Measurements from ENCODE around the gene SAMD4B. TPM values are rescaled to one million over a fixed set of nuclear protein-coding genes. Genes with fewer than 3 reads are reported as not detected.

Gene SAMD4B
- total and polyA plus RNA-seq, 9 of the 15 experiments (the other 6 are each of a cell fraction or from before 2014, with no cell fraction given), result 3.4 to 90.5 (median 38.0) TPM

- TF ChIP-seq, protein P1, sequence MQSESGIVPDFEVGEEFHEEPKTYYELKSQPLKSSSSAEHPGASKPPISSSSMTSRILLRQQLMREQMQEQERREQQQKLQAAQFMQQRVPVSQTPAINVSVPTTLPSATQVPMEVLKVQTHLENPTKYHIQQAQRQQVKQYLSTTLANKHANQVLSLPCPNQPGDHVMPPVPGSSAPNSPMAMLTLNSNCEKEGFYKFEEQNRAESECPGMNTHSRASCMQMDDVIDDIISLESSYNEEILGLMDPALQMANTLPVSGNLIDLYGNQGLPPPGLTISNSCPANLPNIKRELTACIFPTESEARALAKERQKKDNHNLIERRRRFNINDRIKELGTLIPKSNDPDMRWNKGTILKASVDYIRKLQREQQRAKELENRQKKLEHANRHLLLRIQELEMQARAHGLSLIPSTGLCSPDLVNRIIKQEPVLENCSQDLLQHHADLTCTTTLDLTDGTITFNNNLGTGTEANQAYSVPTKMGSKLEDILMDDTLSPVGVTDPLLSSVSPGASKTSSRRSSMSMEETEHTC (IDR thresholded peaks at IDR 0.05), result 0 out of 2 replicates have a peak, but pooled peaks have one; percentile 31
- TF ChIP-seq FOXP4 (CRISPR knock-in tag; IDR thresholded peaks at IDR 0.05; ENCODE audit: borderline replicate concordance), result no peak; the same call in 1 of the 2 replicates
Observed at GRCh38 chr19:39406656-39407409, 64.6 kb downstream of the SAMD4B start, which contains the start of gene ZFP36 (continued).

DNA sequence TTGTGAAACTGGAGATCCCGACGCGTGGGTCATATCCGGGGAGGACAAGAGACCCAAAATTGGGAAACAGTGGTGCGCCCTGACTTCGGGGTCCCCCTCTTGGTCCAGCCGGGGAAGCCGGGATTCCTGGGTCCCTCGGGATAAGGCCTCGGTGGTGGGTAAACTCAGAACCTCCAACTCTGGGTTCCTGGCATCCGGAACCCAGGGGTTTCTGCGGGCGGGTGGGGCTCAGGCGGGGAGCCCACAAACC lies 65.1 kb downstream of the SAMD4B start:
- H4K20me1 ChIP-seq (replicated peaks; ENCODE audit: control insufficient read depth, insufficient read depth, low read length), result peaks cover 4% of the 10 kb centered on the region; the same call in 1 of the 2 replicates
- CTCF ChIA-PET (ENCODE audit: low intra/inter-chr PET ratio), result no interaction called here
- peaks cover 58 to 77% of the 10 kb centered on the region in 2 experiments for H3K4me1 ChIP-seq (replicated peaks in 1 of 2; ENCODE audit: control insufficient read depth in 2 of 2, insufficient read depth in 2 of 2, low read length in 2 of 2)
- H3K9me3 ChIP-seq (replicated peaks; ENCODE audit: control insufficient read depth, insufficient read depth, low read depth, low read length), result no peaks in the 10 kb centered on the region
- BruUV-seq (replicated peaks), result no TSS peak
- no peaks in the 10 kb centered on the region for H3K27me3 ChIP-seq (ENCODE audit: control insufficient read depth in 2 of 2, insufficient read depth in 2 of 2, low read length in 2 of 2)
- peaks cover 13% of the 10 kb centered on the region; the same call in 1 of the 3 replicates for H3K36me3 ChIP-seq (ENCODE audit: control insufficient read depth, insufficient read depth, low read length)
- H3K4me2 ChIP-seq (ENCODE audit: insufficient read depth, low read length), result peak overlapping the region; percentile 85
- peak overlapping the region; percentile 71; the same call in 1 of the 2 replicates for H2AFZ ChIP-seq (ENCODE audit: low read depth, low read length)
- WGBS (ENCODE audit: insufficient coverage, low coverage, missing lambda C conversion rate), result 1% methylated on average over 12 of the region's 14 CpGs
- H3K79me2 ChIP-seq (ENCODE audit: control insufficient read depth, insufficient read depth, low read length), result peaks cover 48% of the 10 kb centered on the region
- no peak for ATAC-seq
- intact Hi-C loops (cut with micrococcal nuclease) (no loop called here), in situ Hi-C loops (cut with MboI) (no loop called here)
- H3K27ac ChIP-seq (ENCODE audit: extremely low read depth, low read depth, low read length), result peak overlapping the region; percentile 94
- no peaks in the 10 kb centered on the region for H3K9me1 ChIP-seq (ENCODE audit: control insufficient read depth, insufficient read depth, low read length)
- FAIRE-seq, result no peak
- DNase-seq (ENCODE audit: extremely low read depth in 1 of 4, low spot score in 3 of 4), result no peak
- POLR2A ChIA-PET, result interaction anchor here (0.6 to 4.0 kb wide), 6 partner anchors 9 to 596 kb away, joined by 3 to 18 read pairs (median 7); partner anchors contain the start of genes MED29, PAF1, RPS16 and SAMD4B
- peak overlapping the region; percentile 78 for H3K4me3 ChIP-seq
- peak overlapping the region; percentile 91 to 97 for H3K9ac ChIP-seq (ENCODE audit: insufficient read depth in 1 of 2, low read depth in 2 of 2, low read length in 2 of 2)
- no peak for TF ChIP-seq CEBPG (CRISPR knock-in tag; IDR thresholded peaks at IDR 0.05)
- TF ChIP-seq CEBPG (tag; conservative IDR thresholded peaks at IDR 0.05 in 1 of 2, IDR thresholded peaks at IDR 0.05 in 1 of 2), result 0 out of 4 replicates have a peak, but pooled peaks of 1 of the 2 experiments have one; percentile 19
- no peak for TF ChIP-seq ZNF133 (CRISPR knock-in tag; IDR thresholded peaks at IDR 0.05)
- no peak for TF ChIP-seq SMAD2 (IDR thresholded peaks at IDR 0.05; ENCODE audit: low read depth, low read length)
- no peak for TF ChIP-seq SIN3B (IDR thresholded peaks at IDR 0.05; ENCODE audit: low read depth)
- TF ChIP-seq SIX5 (IDR thresholded peaks at IDR 0.05; ENCODE audit: borderline replicate concordance in 1 of 2, insufficient read depth in 1 of 2, low read depth in 1 of 2, low read length in 2 of 2), result 0 out of 4 replicates have a peak, but pooled peaks of 1 of the 2 experiments have one; percentile 6
- no peak for TF ChIP-seq BCOR (IDR thresholded peaks at IDR 0.05)
- no peak for TF ChIP-seq ETS2 (tag; IDR thresholded peaks at IDR 0.05; ENCODE audit: borderline replicate concordance, poor library complexity, severe bottlenecking)
- peak; percentile 4 for TF ChIP-seq PRDM10 (IDR thresholded peaks at IDR 0.05; ENCODE audit: partially characterized antibody)
- 0 out of 2 replicates have a peak, but pooled peaks have one; percentile 1 for TF ChIP-seq ZSCAN29 (IDR thresholded peaks at IDR 0.05)

All from K562 (cell line).